Endothelial cell of umbilical vein (primary cell): ENCODE data around the gene ANKRD28. TPM values are rescaled to one million over a fixed set of nuclear protein-coding genes. Genes with fewer than 3 reads are reported as not detected.

ENCODE experiments used
- BruUV-seq: library from RNA; stranded (reverse); fragments of 400-500 nt; replicated peaks from 2 replicates; lab custom pipeline; 2021; lab: Mats Ljungman, UMichigan
- CTCF ChIA-PET: fragments of 300-600, 350-600 bp; sonication (Branson Sonifier 250); formaldehyde crosslinking; loops from one replicate; lab custom pipeline; 2021; ENCODE audit warnings: antibody characterized with exemption, inconsistent platforms; lab: Charles Lee
- POLR2A ChIA-PET: fragments of 300-600, 350-600 bp; sonication (Branson Sonifier 250); formaldehyde crosslinking; loops from one replicate; lab custom pipeline; 2021; ENCODE audit warnings: antibody characterized with exemption, inconsistent platforms; lab: Charles Lee
- DNase-seq: peaks from one replicate; pipeline ENCODE4 v3.0.0-alpha.2; 2011; ENCODE audit warnings: low read depth, low spot score
- FAIRE-seq: peaks from 2 replicates; lab custom pipeline; 2011; peaks lifted over from hg19 to GRCh38; lab: Jason Lieb, UNC
- H2AFZ ChIP-seq: 2 replicates; pipeline ENCODE4 v1.6.0; 2012; ENCODE audit warnings: low read depth, low read length, control low read depth, inconsistent platforms
- H3K27ac ChIP-seq: 2 replicates; pipeline ENCODE4 v1.5.1; 2011; ENCODE audit warnings: low read depth, mild to moderate bottlenecking, control low read depth, low read length, moderate library complexity; ENCODE audit not compliant: insufficient read depth
- H3K27me3 ChIP-seq, 2 experiments: 2 replicates each; pipeline versions ENCODE4 v1.6.0 to v1.6.1; 2011; ENCODE audit warnings: low read length in 2 of 2, mixed read lengths in 1 of 2; ENCODE audit not compliant: control insufficient read depth in 2 of 2, insufficient read depth in 2 of 2
- H3K36me3 ChIP-seq, 2 experiments: 2 replicates in 1 of 2; 3 replicates in 1 of 2; pipeline ENCODE4 v1.5.1; 2011; ENCODE audit warnings: low read length in 2 of 2, mild to moderate bottlenecking in 1 of 2, moderate library complexity in 1 of 2; ENCODE audit not compliant: control insufficient read depth in 2 of 2, insufficient read depth in 2 of 2; ENCODE audit errors: extremely low read depth in 1 of 2
- H3K4me1 ChIP-seq: 3 replicates; pipeline ENCODE4 v1.5.1; 2011; ENCODE audit warnings: mild to moderate bottlenecking, low read length; ENCODE audit not compliant: control insufficient read depth, insufficient read depth; ENCODE audit errors: extremely low read depth
- H3K4me2 ChIP-seq: 2 replicates; pipeline ENCODE4 v1.6.1; 2011; ENCODE audit warnings: low read length, control low read depth, mixed read lengths; ENCODE audit not compliant: insufficient read depth
- H3K4me3 ChIP-seq, 3 experiments: fragments of 200-600 bp in 1 of 3; sonication (generic), shearing (Covaris generic) in 1 of 3; replicated peaks in 1 of 3; 2 replicates each; pipeline ENCODE4 v1.5.1; 2011 to 2016; ENCODE audit warnings: control low read depth in 3 of 3, low read length in 3 of 3, mild to moderate bottlenecking in 2 of 3, inconsistent platforms in 1 of 3, low read depth in 1 of 3, moderate library complexity in 1 of 3; ENCODE audit not compliant: insufficient read depth in 1 of 3
- H3K79me2 ChIP-seq: 2 replicates; pipeline ENCODE4 v1.6.0; 2012; ENCODE audit warnings: low read length, inconsistent platforms; ENCODE audit not compliant: control insufficient read depth, insufficient read depth
- H3K9ac ChIP-seq: replicated peaks from 2 replicates; pipeline ENCODE3; 2011; ENCODE audit warnings: low read length, control low read depth; ENCODE audit not compliant: insufficient read depth; ENCODE audit errors: extremely low read depth
- H3K9me1 ChIP-seq: replicated peaks from 3 replicates; pipeline ENCODE4 v1.6.0; 2011; ENCODE audit warnings: mild to moderate bottlenecking, low read length; ENCODE audit not compliant: control insufficient read depth, insufficient read depth; ENCODE audit errors: extremely low read depth
- H3K9me3 ChIP-seq: replicated peaks from 2 replicates; pipeline ENCODE4 v1.5.1; 2012; ENCODE audit warnings: low read length, inconsistent platforms; ENCODE audit not compliant: control insufficient read depth, insufficient read depth
- H4K20me1 ChIP-seq: replicated peaks from 2 replicates; pipeline ENCODE3; 2011; ENCODE audit warnings: mild to moderate bottlenecking, low read length; ENCODE audit not compliant: control insufficient read depth, insufficient read depth; ENCODE audit errors: extremely low read depth
- CTCF ChIP-seq, 2 donors: IDR thresholded peaks; 1 replicate in 1 of 2; 2 replicates in 1 of 2; pipeline ENCODE4 v1.5.1; 2011; ENCODE audit warnings: low read length in 2 of 2, mild to moderate bottlenecking in 2 of 2, moderate library complexity in 2 of 2, control low read depth in 1 of 2, inconsistent platforms in 1 of 2, low read depth in 1 of 2; ENCODE audit not compliant: insufficient read depth in 1 of 2; ENCODE audit errors: extremely low read depth in 1 of 2
- GATA2 ChIP-seq: IDR thresholded peaks from 2 replicates; pipeline ENCODE4 v1.7.0; 2011; ENCODE audit warnings: low read depth, mild to moderate bottlenecking, moderate library complexity, mixed read lengths, low read length; ENCODE audit not compliant: insufficient read length, insufficient read depth
- JUN ChIP-seq: IDR thresholded peaks from 2 replicates; pipeline ENCODE4 v1.6.1; 2011; ENCODE audit warnings: borderline replicate concordance, low read depth; ENCODE audit not compliant: insufficient read length, insufficient read depth
- POLR2A ChIP-seq: IDR thresholded peaks from 2 replicates; pipeline ENCODE4 v1.6.1; 2012; ENCODE audit warnings: low read depth, mild to moderate bottlenecking, control low read depth, low read length
- dilution Hi-C: fragments of 300-500 bp; cut with MboI; formaldehyde crosslinking; loops from one replicate; pipeline ENCODE4 v1.15.0; 2019; ENCODE audit warnings: low sequenced_read_pairs; ENCODE audit not compliant: extremely low pct_ligation_motif_present
- intact Hi-C: fragments of 100-400 bp; cut with micrococcal nuclease; formaldehyde crosslinking; loops from one replicate; pipeline ENCODE4 v1.10.0; 2022
- polyA plus RNA-seq, 4 experiments: library from polyadenylated mRNA; depleted of rRNA in 3 of 4; stranded (reverse) in 3 of 4; unstranded in 1 of 4; fragments of >200 nt; gene quantifications; 2 replicates each; pipeline versions ENCODE4 v1.2.1 to v1.2.3, GENCODE V29; 2011 to 2012; ENCODE audit warnings: missing spikeins in 1 of 4
- total RNA-seq: library from RNA; stranded (reverse); gene quantifications from 2 replicates; pipeline ENCODE4 v1.2.3, GENCODE V29; 2021

The ANKRD28 gene
- total and polyA plus RNA-seq, 2 donors (not counting 3 experiments of a cell fraction or from before 2014, with no cell fraction given), result 36.7 to 97.3 TPM

- Histone ChIP-seq H3K36me3 (peaks cover 0 to 6% of the 10 kb centered on the region in 2 experiments), H3K4me3 (peak overlapping the region; percentile 26 to 100 (median 84)), H3K9ac (peak overlapping the region; percentile 98), H2AFZ (no peak overlapping the region), H3K9me3 (no peaks in the 10 kb centered on the region), H3K4me2 (peak overlapping the region; percentile 95), H3K79me2 (peaks cover 75% of the 10 kb centered on the region), H3K27me3 (no peaks in the 10 kb centered on the region), H3K9me1 (no peaks in the 10 kb centered on the region), H3K27ac (peak overlapping the region; percentile 96), H3K4me1 (peaks cover 26% of the 10 kb centered on the region), H4K20me1 (no peaks in the 10 kb centered on the region)
- ChIA-PET POLR2A (interaction anchor here (0.5 kb wide), 1 partner anchor 229 kb away, joined by 3 read pairs; no protein-coding TSS in a partner anchor), CTCF (interaction anchor here (0.8 to 1.9 kb wide), 10 partner anchors 10 to 164 kb away, joined by 3 to 11 read pairs (median 5); no protein-coding TSS in a partner anchor)
- FAIRE-seq (no peak), DNase-seq (peak; percentile 68)
- dilution Hi-C loops, result no loop called here
- BruUV-seq, result no TSS peak
- TF ChIP-seq JUN, result no peak
- no peak for TF ChIP-seq GATA2
- TF ChIP-seq CTCF (IDR thresholded peaks at IDR 0.05; ENCODE audit: extremely low read depth in 1 of 2, insufficient read depth in 1 of 2, low read depth in 1 of 2, low read length in 2 of 2), result peak in 1 of 2 donors; percentile 22
- TF ChIP-seq POLR2A, result no peak
- intact Hi-C loops, result loop anchor here (1.0 to 5.0 kb wide), 2 partner anchors 26 to 103 kb away; no protein-coding TSS in a partner anchor
These were observed 2.7 kb downstream of the ANKRD28 start for GRCh38 chr3:15794842-15795650.
